Renal cortical epithelial cell (primary cell): ENCODE measurements around the gene BACH1. TPM values are rescaled to one million over a fixed set of nuclear protein-coding genes. Genes with fewer than 3 reads are reported as not detected.
A peak's percentile ranks its signal among the peaks of the same experiment; 100 is the strongest.
"Not testable (repeated sequence)": the region's sequence is repeated elsewhere in the genome, so short reads cannot be mapped to it uniquely, and the experiment has no call there.

Experiments used
- DNase-seq: peaks from one replicate; pipeline ENCODE4 v3.0.0-alpha.2; 2011; ENCODE audit warnings: low read depth
- total RNA-seq: library from RNA; depleted of rRNA; stranded (reverse); fragments of >200 nt; gene quantifications from 2 replicates; pipeline ENCODE4 v1.2.3, GENCODE V29; 2014

BACH1 gene
- total RNA-seq, result 47.2 and 52.4 TPM in 2 replicates

- peak; percentile 65 for DNase-seq
Observed at GRCh38 chr21:29298348-29299045, at the start of gene BACH1. BACH1 (plus strand) TSS chr21:29298922; CDS start chr21:29321281, 22,359 bp downstream.

GRCh38 chr21:29249289-29249688, 49.4 kb upstream of the BACH1 start:
- DNase-seq, result not testable (repeated sequence)

- DNase-seq, result no peak
Observed at GRCh38 chr21:29250636-29251035, 48.1 kb upstream of the BACH1 start.

GRCh38 chr21:29253861-29254260, 44.9 kb upstream of the BACH1 start:
- not testable (repeated sequence) for DNase-seq

GRCh38 chr21:29254550-29254949, 44.2 kb upstream of the BACH1 start:
- no peak for DNase-seq

- DNase-seq, result no peak
Observed at GRCh38 chr21:29256126-29256910, 42.4 kb upstream of the BACH1 start.

GRCh38 chr21:29257701-29258100, 41.0 kb upstream of the BACH1 start:
- peak; percentile 55 for DNase-seq

- DNase-seq, result peak; percentile 85
Observed at GRCh38 chr21:29258626-29259338, 39.9 kb upstream of the BACH1 start.

GRCh38 chr21:29260461-29260860, 38.3 kb upstream of the BACH1 start:
- DNase-seq, result no peak

- DNase-seq, result peak; percentile 54
Observed at GRCh38 chr21:29261555-29262540, 36.9 kb upstream of the BACH1 start.

GRCh38 chr21:29264721-29265120, 34.0 kb upstream of the BACH1 start:
- DNase-seq, result peak; percentile 8

- DNase-seq, result peak; percentile 9
Observed at GRCh38 chr21:29265690-29266479, 32.8 kb upstream of the BACH1 start.

- no peak for DNase-seq
Observed at GRCh38 chr21:29267666-29268065, 31.1 kb upstream of the BACH1 start.

- peak; percentile 88 for DNase-seq
Observed at GRCh38 chr21:29271927-29272333, 26.8 kb upstream of the BACH1 start.

- no peak for DNase-seq
Observed at GRCh38 chr21:29277442-29277841, 21.3 kb upstream of the BACH1 start.

GRCh38 chr21:29279558-29279957, 19.2 kb upstream of the BACH1 start:
- no peak for DNase-seq

- DNase-seq, result not testable (repeated sequence)
Observed at GRCh38 chr21:29281801-29282200, 16.9 kb upstream of the BACH1 start.

- peak; percentile 33 for DNase-seq
Observed at GRCh38 chr21:29287383-29287782, 11.3 kb upstream of the BACH1 start.

- DNase-seq, result no peak
Observed at GRCh38 chr21:29288239-29288638, 10.5 kb upstream of the BACH1 start.

- DNase-seq, result no peak
Observed at GRCh38 chr21:29289317-29289716, 9.4 kb upstream of the BACH1 start.
